Esophagus squamous epithelium (tissue), 4 donors: ENCODE measurements around the gene MTFP1.

Experiments
- POLR2A ChIP-seq, 4 donors: fragments of 450-650 bp; IDR thresholded peaks; one replicate each; pipeline ENCODE4 v1.6.1; 2017; ENCODE audit warnings: antibody characterized with exemption in 4 of 4, mild to moderate bottlenecking in 4 of 4, moderate library complexity in 3 of 4
- TF ChIP-seq, protein P1 (sequence below), 6 experiments: fragments of 450-650 bp in 4 of 6; fragments of 200-600 bp in 2 of 6; sonication (generic) in 2 of 6; IDR thresholded peaks; one replicate each; pipeline ENCODE4 v1.5.1; 2016 to 2019; ENCODE audit warnings: antibody characterized with exemption in 6 of 6, mild to moderate bottlenecking in 4 of 6, moderate library complexity in 4 of 6

DNA sequence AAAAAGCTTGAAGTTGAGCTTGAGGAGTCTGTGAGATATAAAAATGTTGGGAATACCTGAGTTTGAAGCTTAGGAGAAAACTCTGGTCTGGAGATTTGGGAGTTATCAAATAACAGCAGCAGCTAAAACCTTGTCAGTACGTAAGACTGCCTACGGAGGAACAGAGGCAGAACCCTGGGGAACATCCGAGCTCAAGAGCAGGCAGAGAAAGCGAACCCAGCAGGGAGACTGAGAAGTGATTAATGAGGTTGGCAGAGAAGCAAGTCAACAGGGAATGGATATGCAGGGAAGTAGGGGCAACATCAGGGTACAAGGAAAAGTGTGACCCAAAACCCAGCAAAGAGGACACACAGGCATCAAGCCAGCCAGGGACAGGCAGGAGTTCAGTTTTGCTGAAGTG, 12.6 kb upstream of the MTFP1 start:
- TF ChIP-seq, protein P1, sequence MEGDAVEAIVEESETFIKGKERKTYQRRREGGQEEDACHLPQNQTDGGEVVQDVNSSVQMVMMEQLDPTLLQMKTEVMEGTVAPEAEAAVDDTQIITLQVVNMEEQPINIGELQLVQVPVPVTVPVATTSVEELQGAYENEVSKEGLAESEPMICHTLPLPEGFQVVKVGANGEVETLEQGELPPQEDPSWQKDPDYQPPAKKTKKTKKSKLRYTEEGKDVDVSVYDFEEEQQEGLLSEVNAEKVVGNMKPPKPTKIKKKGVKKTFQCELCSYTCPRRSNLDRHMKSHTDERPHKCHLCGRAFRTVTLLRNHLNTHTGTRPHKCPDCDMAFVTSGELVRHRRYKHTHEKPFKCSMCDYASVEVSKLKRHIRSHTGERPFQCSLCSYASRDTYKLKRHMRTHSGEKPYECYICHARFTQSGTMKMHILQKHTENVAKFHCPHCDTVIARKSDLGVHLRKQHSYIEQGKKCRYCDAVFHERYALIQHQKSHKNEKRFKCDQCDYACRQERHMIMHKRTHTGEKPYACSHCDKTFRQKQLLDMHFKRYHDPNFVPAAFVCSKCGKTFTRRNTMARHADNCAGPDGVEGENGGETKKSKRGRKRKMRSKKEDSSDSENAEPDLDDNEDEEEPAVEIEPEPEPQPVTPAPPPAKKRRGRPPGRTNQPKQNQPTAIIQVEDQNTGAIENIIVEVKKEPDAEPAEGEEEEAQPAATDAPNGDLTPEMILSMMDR (IDR thresholded peaks at IDR 0.05), result no peak
- TF ChIP-seq POLR2A (IDR thresholded peaks at IDR 0.05), result no peak
